HepG2 (cell line): ENCODE data around the gene MSMB. TPM values are rescaled to one million over a fixed set of nuclear protein-coding genes. Genes with fewer than 3 reads are reported as not detected.

Experiments used
- ATF2 ChIP-seq: sonication (generic); formaldehyde crosslinking; IDR thresholded peaks from 2 replicates; pipeline ENCODE4 v1.4.0; 2020; ENCODE audit warnings: missing genetic modification reagents
- ATF6 ChIP-seq: sonication (generic); formaldehyde crosslinking; conservative IDR thresholded peaks from 2 replicates; pipeline ENCODE4 v1.4.0; 2020; ENCODE audit warnings: missing genetic modification reagents
- CAMTA2 ChIP-seq: sonication (generic); formaldehyde crosslinking; IDR thresholded peaks from 2 replicates; pipeline ENCODE4 v1.4.0; 2020; ENCODE audit warnings: mild to moderate bottlenecking, missing genetic modification reagents, borderline replicate concordance
- DNMT1 ChIP-seq: sonication (generic); formaldehyde crosslinking; IDR thresholded peaks from 2 replicates; pipeline ENCODE4 v1.5.1; 2020; ENCODE audit warnings: mild to moderate bottlenecking, missing genetic modification reagents
- FOXA3 ChIP-seq: IDR thresholded peaks from 2 replicates; pipeline ENCODE4 v1.6.1; 2016; ENCODE audit warnings: missing genetic modification reagents, missing compliant biosample characterization
- FOXJ3 ChIP-seq: sonication (generic); formaldehyde crosslinking; IDR thresholded peaks from 2 replicates; pipeline ENCODE4 v1.4.0; 2020; ENCODE audit warnings: missing genetic modification reagents, mild to moderate bottlenecking, borderline replicate concordance
- LBX2 ChIP-seq: sonication (generic); formaldehyde crosslinking; IDR thresholded peaks from 2 replicates; pipeline ENCODE4 v1.5.0; 2020; ENCODE audit warnings: missing genetic modification reagents, mild to moderate bottlenecking, borderline replicate concordance
- RBAK ChIP-seq: sonication (generic); formaldehyde crosslinking; IDR thresholded peaks from 2 replicates; pipeline ENCODE4 v1.5.1; 2020; ENCODE audit warnings: mild to moderate bottlenecking, missing genetic modification reagents
- UBTF ChIP-seq: sonication (generic); formaldehyde crosslinking; IDR thresholded peaks from 2 replicates; pipeline ENCODE4 v1.4.0; 2020; ENCODE audit warnings: mild to moderate bottlenecking, missing genetic modification reagents
- ZFP36 ChIP-seq: fragments of 150-350 bp; IDR thresholded peaks from 2 replicates; pipeline ENCODE4 v1.6.1; 2018; ENCODE audit warnings: borderline replicate concordance, low read length, low read depth; ENCODE audit not compliant: partially characterized antibody
- ZHX2 ChIP-seq, 2 experiments: sonication (generic) in 1 of 2; formaldehyde crosslinking in 1 of 2; IDR thresholded peaks; 2 replicates each; pipeline versions ENCODE4 v1.6.1 to v1.9.0; 2014 to 2022; ENCODE audit warnings: antibody characterized with exemption in 1 of 2, borderline replicate concordance in 1 of 2, inconsistent platforms in 1 of 2, low read depth in 1 of 2, missing genetic modification reagents in 1 of 2
- ZMYM2 ChIP-seq: sonication (generic); formaldehyde crosslinking; IDR thresholded peaks from 2 replicates; pipeline ENCODE4 v1.8.0; 2022; ENCODE audit warnings: mild to moderate bottlenecking, missing genetic modification reagents
- ZNF224 ChIP-seq: sonication (generic); formaldehyde crosslinking; IDR thresholded peaks from 2 replicates; pipeline ENCODE4 v1.5.0; 2020; ENCODE audit warnings: mild to moderate bottlenecking, missing genetic modification reagents
- ZNF317 ChIP-seq: sonication (generic); formaldehyde crosslinking; IDR thresholded peaks from 2 replicates; pipeline ENCODE4 v1.5.0; 2020; ENCODE audit warnings: mild to moderate bottlenecking, missing genetic modification reagents
- ZNF841 ChIP-seq: sonication (generic); formaldehyde crosslinking; IDR thresholded peaks from 2 replicates; pipeline ENCODE4 v1.8.1; 2023; ENCODE audit warnings: missing genetic modification reagents, borderline replicate concordance
- polyA plus RNA-seq, 8 experiments: library from polyadenylated mRNA; depleted of rRNA in 3 of 8; stranded (reverse) in 7 of 8; unstranded in 1 of 8; fragments of >200 nt; fragmentation: Illumina TruSeq in 4 of 8; extraction: Trizol in 4 of 8; gene quantifications; 2 replicates each; pipeline versions ENCODE4 v1.2.1 to v1.2.3, GENCODE V29; 2011 to 2016; ENCODE audit warnings: low read depth in 4 of 8, missing spikeins in 1 of 8, mixed read lengths in 1 of 8; ENCODE audit not compliant: insufficient read depth in 1 of 8
- total RNA-seq, 5 experiments: library from RNA; depleted of rRNA; stranded (reverse); fragments of >200 nt; fragmentation: Illumina TruSeq; extraction: Trizol; gene quantifications; 2 replicates each; pipeline ENCODE4 v1.2.3, GENCODE V29; 2016; ENCODE audit warnings: low read depth in 1 of 5

MSMB gene
- total and polyA plus RNA-seq, 2 of the 13 experiments (the other 11 are each of a cell fraction or from before 2014, with no cell fraction given): 0.84 TPM; not detected in 1

- 0 out of 2 replicates have a peak, but pooled peaks have one; percentile 85 for TF ChIP-seq ATF6 (CRISPR knock-in tag)
- TF ChIP-seq UBTF (CRISPR knock-in tag): peak; percentile 99
- peak; percentile 53; the same call in 1 of the 2 replicates for TF ChIP-seq RBAK
- no peak for TF ChIP-seq ZNF841 (CRISPR knock-in tag)
- TF ChIP-seq CAMTA2: no peak
- peak; percentile 52; the same call in 1 of the 2 replicates for TF ChIP-seq ZHX2 (IDR thresholded peaks at IDR 0.05; ENCODE audit: low read depth)
- TF ChIP-seq ZHX2 (CRISPR knock-in tag; IDR thresholded peaks at IDR 0.05; ENCODE audit: borderline replicate concordance): peak; percentile 61; the same call in 1 of the 2 replicates
- TF ChIP-seq ATF2: peak; percentile 87
- 0 out of 2 replicates have a peak, but pooled peaks have one; percentile 58 for TF ChIP-seq LBX2
- TF ChIP-seq ZNF224: 0 out of 2 replicates have a peak, but pooled peaks have one; percentile 59
- peak; percentile 80 for TF ChIP-seq ZNF317
- TF ChIP-seq ZFP36: no peak
- TF ChIP-seq FOXA3 (CRISPR knock-in tag): peak; percentile 61
- TF ChIP-seq FOXJ3 (CRISPR knock-in tag): peak; percentile 71; the same call in 1 of the 2 replicates
- no peak for TF ChIP-seq ZMYM2
- no peak; the same call in 1 of the 2 replicates for TF ChIP-seq DNMT1
Observed at GRCh38 chr10:46022978-46023702, 22.9 kb downstream of the MSMB start (continued).
